ENCODE measurements around the gene ENPP5. TPM values are rescaled to one million over a fixed set of nuclear protein-coding genes. Genes with fewer than 3 reads are reported as not detected.

The ENPP5 gene, protein sequence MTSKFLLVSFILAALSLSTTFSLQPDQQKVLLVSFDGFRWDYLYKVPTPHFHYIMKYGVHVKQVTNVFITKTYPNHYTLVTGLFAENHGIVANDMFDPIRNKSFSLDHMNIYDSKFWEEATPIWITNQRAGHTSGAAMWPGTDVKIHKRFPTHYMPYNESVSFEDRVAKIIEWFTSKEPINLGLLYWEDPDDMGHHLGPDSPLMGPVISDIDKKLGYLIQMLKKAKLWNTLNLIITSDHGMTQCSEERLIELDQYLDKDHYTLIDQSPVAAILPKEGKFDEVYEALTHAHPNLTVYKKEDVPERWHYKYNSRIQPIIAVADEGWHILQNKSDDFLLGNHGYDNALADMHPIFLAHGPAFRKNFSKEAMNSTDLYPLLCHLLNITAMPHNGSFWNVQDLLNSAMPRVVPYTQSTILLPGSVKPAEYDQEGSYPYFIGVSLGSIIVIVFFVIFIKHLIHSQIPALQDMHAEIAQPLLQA
- total RNA-seq = not detected in 2 replicates

DNA sequence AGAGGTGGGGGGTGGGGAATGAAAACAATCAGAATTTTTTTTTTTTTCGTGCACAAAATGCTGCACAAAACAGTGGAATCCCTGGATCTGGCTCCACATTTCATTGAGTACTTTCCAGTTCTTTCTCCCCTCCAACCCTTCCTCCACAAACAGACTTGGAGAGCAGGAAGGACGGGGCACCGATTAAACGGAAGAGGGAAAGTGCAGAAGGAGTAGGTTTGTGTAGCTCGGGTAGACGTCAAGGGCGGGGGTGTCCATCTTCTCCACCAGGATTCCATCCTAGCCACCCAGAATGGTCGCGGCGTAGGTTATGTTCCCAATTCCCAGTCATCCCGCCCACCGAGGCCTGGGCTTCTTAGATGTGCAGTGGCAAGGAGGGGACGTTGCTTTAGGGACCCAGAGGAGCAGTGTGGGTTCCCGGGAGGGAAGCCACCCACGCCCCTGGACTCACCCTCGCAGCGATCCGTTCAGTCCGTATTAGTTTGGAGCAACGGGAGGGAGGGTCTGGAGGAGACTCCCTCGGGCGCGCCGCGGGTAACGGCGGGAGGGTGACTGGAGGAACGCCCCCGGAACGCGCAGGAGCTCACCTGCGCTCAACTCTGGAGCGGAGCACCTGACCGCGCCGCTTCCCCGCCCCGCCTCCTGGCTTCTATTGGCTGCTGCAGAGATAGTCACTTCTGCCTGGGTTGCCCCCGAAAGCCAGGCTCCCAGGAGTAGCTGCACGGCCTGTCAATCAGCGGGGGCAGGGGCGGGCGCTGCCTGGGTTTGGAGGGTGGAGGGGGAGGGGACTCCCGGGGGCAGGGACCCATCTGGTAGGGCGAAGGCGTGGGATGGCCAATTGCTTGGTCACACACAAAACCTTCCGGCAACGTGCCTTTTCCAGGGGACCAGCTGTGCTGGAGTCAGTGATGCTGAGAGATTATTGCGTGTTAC lies at the start of gene ENPP5:
Gene ENPP5, minus strand, starts transcription at position 624 of the 933 bp plus-strand sequence. CDS start 2,718 bp downstream, outside the sequence.
- DNase-seq (ENCODE audit: low read depth in 2 of 2) = no peak

DNA sequence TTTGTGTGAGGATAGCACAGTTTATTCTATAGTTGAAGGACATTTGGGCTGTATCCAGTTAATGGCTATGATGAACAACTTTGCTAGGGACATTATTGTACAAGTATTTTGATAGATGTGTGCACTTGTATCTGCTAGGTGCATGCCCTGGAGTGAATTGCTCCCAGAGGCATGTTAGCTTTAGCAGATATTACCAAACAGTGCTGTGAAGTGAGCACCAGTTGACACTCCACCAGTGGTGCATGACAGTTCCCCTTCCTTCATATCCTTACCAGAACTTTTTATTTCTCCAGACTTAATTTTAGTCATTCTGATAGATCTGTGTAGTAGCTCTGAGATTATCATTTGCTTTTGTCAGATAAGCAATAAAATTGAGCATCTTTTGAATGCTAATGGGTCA lies 48.9 kb upstream of the ENPP5 start:
- no peak for DNase-seq (ENCODE audit: low read depth in 2 of 2)

DNA sequence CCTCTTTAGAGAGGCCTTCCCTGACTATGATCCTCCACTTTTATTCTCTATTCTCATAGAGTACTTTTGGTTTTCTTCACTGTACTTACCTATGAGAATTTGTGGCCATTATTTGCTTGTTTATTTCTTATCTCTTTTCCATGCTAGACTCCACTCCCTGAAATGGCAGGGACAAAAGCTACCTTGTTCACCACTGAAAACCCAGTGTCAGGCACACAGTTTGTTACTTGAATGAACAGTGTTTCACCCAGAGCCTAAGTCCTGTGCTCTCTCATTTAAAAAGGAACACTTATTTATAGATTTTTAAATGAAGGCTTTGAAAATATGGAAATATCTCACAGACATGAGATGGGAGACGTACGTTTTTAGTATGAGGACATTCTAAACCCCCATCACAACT lies 47.7 kb upstream of the ENPP5 start:
- DNase-seq (ENCODE audit: low read depth in 2 of 2) = no peak

- no peak for DNase-seq (ENCODE audit: low read depth in 2 of 2)
Observed at GRCh38 chr6:46217671-46218131, 46.9 kb upstream of the ENPP5 start.

DNA sequence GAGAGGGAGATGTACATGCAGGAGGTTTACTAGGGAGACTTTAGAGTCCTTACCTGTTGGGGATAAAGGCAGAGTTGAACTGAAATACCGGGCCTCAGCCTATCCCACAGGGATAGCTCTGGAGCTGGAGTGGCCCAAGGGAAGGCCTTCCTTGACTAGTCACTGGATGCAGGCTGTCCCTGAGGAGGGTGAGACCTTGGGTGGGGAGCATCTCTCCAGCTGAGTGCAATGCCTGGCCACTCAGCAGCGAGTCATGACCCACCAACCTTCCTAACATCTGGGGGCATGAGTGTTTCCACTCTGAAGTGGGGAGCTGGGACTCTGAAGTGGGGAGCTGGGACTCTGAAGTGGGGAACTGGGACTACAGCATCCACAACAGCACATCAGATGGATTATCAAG lies 46.1 kb upstream of the ENPP5 start:
- DNase-seq (ENCODE audit: low read depth in 2 of 2) = no peak

GRCh38 chr6:46215777-46216176 lies 45.0 kb upstream of the ENPP5 start:
- DNase-seq (ENCODE audit: low read depth in 2 of 2) = no peak

DNA sequence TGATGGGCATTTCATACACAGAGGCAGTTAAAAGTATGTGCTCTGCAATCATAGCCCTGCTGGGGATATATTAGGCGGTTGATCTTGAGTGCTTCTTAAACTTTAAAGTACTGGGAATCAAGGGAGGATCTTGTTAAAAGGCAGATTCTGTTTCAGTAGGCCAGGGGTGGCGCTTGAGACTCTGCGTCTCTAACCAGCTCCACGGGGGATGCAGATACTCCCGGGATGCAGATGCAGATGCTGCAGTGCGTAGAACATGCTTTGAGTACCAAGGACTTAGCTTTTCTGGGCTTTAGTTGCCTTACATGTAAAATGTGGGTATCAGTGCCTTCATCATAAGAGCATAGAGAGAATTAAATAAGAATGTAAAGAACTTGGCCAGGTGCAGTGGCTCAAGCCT lies 44.4 kb upstream of the ENPP5 start:
- no peak for DNase-seq (ENCODE audit: low read depth in 2 of 2)

- DNase-seq (ENCODE audit: low read depth in 2 of 2) = no peak
Observed at GRCh38 chr6:46211917-46212316, 41.1 kb upstream of the ENPP5 start.

DNA sequence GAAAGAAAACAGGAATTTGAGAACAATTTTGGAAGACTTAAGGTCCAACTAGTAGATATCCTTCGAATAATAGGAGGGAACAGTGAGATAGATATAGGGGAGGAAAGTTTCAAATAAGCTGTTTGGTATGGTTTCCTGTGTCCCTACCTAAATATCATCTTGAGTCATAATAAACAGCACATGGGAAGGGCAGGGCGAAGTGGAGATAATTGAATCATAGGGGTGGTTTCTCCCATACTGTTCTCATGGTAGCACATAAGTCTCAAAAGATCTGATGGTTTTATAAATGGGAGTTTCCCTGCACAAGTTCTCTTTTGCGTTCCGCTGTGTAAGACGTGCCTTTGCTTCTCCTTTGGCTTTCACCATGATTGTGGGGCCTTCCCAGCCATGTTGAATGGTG lies 39.5 kb upstream of the ENPP5 start:
- no peak for DNase-seq (ENCODE audit: low read depth in 2 of 2)

DNA sequence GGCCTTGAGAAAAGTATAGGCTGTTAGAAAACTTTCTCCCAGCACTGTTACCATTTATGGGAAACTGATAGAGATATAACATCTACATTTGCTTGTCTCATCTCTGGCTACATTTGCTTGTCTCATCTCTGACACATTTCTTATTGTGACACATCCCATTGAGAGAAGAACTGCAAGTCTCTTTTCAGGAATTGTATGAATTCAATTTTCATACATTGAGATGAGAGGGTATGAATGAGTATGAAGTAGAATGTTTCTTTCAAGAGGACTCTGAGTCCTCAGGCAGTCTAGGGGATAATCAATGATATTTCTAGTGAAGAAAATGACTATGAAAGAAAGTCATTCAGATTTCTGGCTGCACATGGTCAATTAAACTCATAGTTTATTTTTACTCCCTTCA lies 37.5 kb upstream of the ENPP5 start:
- DNase-seq (ENCODE audit: low read depth in 2 of 2) = no peak

GRCh38 chr6:46207174-46207573 lies 36.4 kb upstream of the ENPP5 start:
- DNase-seq (ENCODE audit: low read depth in 2 of 2) = no peak

- no peak for DNase-seq (ENCODE audit: low read depth in 2 of 2)
Observed at GRCh38 chr6:46204880-46205650, 34.3 kb upstream of the ENPP5 start.

DNA sequence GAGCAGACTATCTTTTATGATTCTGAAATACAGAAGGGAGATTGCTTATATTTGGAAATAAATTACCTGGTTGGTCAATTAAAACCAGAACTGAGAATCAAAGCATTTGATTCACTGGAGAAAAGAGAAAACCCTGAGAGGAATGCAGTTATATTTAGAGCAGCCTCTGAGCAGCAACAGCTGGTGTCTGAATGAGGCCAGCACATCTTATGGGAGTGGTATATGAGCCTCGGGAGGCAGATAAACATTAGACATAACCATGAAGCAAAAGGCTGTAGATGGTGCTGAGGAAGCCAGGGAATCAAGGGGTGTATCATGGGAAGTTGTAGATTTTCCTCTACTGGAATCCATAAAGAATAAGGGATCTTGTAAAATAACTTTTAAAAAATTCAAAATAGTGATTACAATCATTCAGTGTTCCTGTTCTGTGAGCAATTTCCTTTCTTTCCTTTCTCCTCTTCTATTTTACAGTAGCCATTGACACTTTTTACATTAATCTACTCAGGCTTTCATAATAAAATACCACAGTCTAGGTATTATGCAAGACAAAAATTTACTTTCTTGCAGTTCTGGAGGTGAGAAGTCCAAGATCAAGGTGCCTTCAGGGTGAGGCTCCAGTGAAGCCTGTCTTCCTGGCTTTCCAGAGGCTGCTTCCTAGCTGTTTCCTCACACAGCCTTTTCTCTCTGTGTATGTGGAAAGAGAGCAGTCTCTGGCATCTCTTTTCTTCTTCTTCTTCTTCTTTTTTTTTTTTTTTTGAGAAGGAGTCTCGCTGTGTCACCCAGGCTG lies 32.8 kb upstream of the ENPP5 start:
- no peak for DNase-seq (ENCODE audit: low read depth in 2 of 2)

DNA sequence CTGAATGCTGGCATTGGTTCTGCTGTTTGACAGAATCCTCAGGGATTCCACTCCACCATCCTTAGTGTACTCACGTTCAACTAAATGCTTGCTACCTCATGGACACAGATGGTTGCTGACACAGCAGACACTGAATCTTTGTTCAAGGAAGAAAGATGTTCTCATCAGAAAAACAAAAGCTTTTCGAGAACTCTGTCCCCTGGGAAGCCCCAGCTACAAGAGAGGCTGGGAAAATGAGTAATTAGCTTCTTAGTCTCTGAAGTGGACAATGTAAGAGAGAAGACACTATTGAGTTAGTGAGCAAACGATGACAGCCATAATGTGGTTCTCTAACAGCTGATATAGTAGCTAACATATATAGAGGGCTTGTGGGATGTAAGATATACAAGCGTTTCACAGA lies 30.9 kb upstream of the ENPP5 start:
- no peak for DNase-seq (ENCODE audit: low read depth in 2 of 2)

DNA sequence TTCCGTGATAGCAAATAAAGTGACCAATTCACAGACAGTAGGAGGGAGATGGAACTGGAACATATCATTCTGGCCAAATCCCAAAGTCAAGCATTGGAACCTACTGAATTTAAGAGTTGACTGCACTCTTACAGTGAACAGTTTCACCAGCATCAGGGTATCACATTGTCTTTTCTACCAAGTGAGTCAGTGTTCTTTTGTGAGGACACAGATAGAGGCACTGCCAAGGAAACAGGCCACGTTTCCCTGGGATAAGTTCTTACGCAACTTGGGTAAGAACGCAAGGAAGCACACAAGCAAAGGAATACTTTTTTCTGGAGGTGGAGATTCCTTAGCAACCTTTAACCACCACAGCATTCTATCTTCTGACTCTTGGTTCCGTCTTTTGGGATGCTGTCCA lies 28.6 kb upstream of the ENPP5 start:
- no peak for DNase-seq (ENCODE audit: low read depth in 2 of 2)

DNA sequence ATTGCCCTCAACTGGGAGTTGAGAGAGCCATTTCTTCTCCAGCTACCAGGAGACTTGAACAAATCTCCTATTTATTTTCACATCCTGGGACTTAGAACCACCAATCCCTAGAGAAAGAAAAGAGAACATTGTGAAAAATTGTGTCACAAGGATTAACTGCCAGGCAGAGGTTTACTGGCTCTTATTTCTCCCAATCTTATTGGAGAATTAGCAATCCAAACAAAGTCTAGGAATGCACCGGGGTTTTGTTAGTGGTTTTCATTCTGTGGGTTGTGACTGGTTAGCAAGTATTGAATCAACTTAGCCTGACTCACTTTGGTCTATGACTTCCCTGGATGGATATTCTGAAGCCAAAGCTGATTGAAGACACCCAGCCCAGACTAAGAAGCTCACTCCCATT lies 21.2 kb upstream of the ENPP5 start:
- no peak for DNase-seq (ENCODE audit: low read depth in 2 of 2)

DNA sequence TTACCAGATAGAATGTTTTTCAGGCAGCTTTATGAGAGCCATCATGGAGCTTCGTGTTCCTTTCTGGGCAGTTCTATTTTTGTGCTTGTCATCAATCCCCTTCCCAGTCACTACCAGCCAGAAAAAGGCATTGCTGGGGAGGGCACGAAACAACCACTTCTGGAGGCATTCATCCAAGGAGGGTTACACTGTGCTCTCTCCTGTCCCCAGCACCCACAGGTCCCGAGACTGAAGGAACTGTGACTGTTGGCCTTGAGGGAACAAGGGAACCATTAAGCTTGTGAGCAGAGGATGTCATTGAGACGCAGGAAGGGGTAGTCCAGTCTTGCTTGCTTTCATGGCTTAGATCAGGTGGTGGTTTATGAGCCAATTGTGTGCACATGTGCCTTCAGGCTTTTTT lies 20.1 kb upstream of the ENPP5 start:
- no peak for DNase-seq (ENCODE audit: low read depth in 2 of 2)

DNA sequence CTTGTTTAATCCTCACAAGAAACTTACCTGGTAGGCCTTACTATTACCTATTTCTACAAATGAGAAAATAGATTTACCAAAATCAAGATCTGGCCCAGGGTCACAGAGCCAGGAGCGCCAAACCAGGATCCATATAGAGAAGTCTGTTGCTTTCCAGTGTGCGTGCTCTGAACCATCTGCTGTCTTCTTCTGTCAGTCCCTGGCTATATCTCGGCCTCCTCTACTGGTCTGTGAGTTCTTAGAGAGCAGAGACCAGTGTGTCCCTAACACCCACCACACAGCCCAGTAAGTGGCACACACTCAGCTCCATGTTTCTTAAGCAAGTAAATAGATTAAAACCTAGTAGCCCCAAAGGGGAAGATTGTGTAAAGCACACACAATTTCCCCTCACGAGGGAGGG lies 18.9 kb upstream of the ENPP5 start:
- no peak for DNase-seq (ENCODE audit: low read depth in 2 of 2)

DNA sequence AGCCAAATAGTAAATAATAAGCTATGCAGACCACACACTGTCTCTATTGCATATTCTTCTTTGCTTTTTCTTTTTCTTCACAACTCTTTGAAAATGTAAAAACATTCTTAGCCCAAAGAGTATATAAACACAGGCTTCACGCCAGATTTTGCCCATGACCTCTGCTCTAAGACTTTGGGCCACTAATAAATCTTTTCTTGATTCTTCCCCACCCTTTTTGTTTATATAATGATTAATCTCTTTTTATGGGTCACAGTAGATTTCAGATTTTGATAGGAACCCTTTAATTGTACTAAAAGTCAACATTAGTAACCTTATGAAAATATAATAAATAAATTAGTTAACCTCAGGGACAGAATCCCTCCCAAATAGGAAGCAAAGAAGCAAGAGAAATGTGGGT lies 15.8 kb upstream of the ENPP5 start:
- no peak for DNase-seq (ENCODE audit: low read depth in 2 of 2)

- peak; percentile 29 to 64 for DNase-seq (ENCODE audit: low read depth in 2 of 2)
Observed at GRCh38 chr6:46184114-46184513, 13.3 kb upstream of the ENPP5 start.

DNA sequence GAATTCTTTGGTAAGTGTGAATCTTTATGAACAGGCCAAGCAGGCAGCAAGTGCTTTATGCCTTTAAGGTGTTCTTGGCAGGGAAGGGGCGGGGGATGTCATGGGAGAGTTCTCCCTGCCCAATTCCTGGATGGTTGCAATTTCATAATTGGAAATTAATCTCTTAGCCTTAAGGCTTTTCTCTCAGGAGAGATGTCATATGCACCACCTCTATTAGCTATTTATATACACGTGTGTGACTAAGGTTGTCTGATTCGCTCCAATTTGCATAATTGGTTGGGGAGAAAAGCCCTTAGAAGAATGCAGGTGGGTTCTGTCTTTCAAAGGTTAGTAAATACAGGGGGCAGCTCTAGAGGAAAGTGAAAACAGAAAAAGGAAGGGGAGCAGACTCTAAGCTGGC lies 5.2 kb upstream of the ENPP5 start:
- no peak for DNase-seq (ENCODE audit: low read depth in 2 of 2)

Data from lung microvascular endothelial cell (primary cell).